Upper lobe of left lung (tissue), 4 donors: ENCODE data around the gene KIAA1217.
A peak's percentile ranks its signal among the peaks of the same experiment; 100 is the strongest.

Experiments
- POLR2A ChIP-seq, 4 donors: fragments of 450-650 bp; IDR thresholded peaks; one replicate each; pipeline ENCODE4 v1.5.1; 2016 to 2017; ENCODE audit warnings: antibody characterized with exemption in 4 of 4, mild to moderate bottlenecking in 2 of 4
- POLR2AphosphoS5 ChIP-seq, 2 donors: sonication (generic); formaldehyde crosslinking; IDR thresholded peaks; one replicate each; pipeline ENCODE4 v1.5.1; 2017; ENCODE audit warnings: antibody characterized with exemption in 2 of 2
- TF ChIP-seq, protein P1 (sequence below), 6 experiments: fragments of 450-650 bp in 4 of 6; fragments of 200-600 bp in 2 of 6; sonication (generic) in 2 of 6; IDR thresholded peaks; one replicate each; pipeline ENCODE4 v1.5.1; 2016 to 2019; ENCODE audit warnings: antibody characterized with exemption in 6 of 6

- TF ChIP-seq, protein P1, sequence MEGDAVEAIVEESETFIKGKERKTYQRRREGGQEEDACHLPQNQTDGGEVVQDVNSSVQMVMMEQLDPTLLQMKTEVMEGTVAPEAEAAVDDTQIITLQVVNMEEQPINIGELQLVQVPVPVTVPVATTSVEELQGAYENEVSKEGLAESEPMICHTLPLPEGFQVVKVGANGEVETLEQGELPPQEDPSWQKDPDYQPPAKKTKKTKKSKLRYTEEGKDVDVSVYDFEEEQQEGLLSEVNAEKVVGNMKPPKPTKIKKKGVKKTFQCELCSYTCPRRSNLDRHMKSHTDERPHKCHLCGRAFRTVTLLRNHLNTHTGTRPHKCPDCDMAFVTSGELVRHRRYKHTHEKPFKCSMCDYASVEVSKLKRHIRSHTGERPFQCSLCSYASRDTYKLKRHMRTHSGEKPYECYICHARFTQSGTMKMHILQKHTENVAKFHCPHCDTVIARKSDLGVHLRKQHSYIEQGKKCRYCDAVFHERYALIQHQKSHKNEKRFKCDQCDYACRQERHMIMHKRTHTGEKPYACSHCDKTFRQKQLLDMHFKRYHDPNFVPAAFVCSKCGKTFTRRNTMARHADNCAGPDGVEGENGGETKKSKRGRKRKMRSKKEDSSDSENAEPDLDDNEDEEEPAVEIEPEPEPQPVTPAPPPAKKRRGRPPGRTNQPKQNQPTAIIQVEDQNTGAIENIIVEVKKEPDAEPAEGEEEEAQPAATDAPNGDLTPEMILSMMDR (IDR thresholded peaks at IDR 0.05), result no peak
- no peak for TF ChIP-seq POLR2A (IDR thresholded peaks at IDR 0.05)
- peak in 1 of 2 donors; percentile 74 for TF ChIP-seq POLR2AphosphoS5 (IDR thresholded peaks at IDR 0.05)
These were observed 15.6 kb upstream of the KIAA1217 start for GRCh38 chr10:24193330-24193729.
